Left lobe of liver (tissue), 2 donors: Measurements from ENCODE around the gene EIF3B. TPM values are rescaled to one million over a fixed set of nuclear protein-coding genes. Genes with fewer than 3 reads are reported as not detected.
"Not testable (repeated sequence)": the region's sequence is repeated elsewhere in the genome, so short reads cannot be mapped to it uniquely, and the experiment has no call there.

Source experiments
- ATAC-seq: fragments of 200-7000 bp; cut with Tn5 transposase; one replicate; pipeline ENCODE4 v1.9.1; 2020; ENCODE audit warnings: mild to moderate bottlenecking, moderate library complexity
- DNase-seq: peaks from one replicate; pipeline ENCODE4 v3.0.0-alpha.2; 2020; ENCODE audit warnings: low spot score
- total RNA-seq: library from RNA; stranded (reverse); gene quantifications from one replicate; pipeline ENCODE4 v1.2.1, GENCODE V29; 2021
- donor health status: DM: no; HTN: no; CAD: no; lungs with moderate emphysema.
- donor health status: DM: no; HTN: yes; CAD: no.

The EIF3B gene
- total RNA-seq, 1 donor from 2014 or later, result 62.6 TPM

DNA sequence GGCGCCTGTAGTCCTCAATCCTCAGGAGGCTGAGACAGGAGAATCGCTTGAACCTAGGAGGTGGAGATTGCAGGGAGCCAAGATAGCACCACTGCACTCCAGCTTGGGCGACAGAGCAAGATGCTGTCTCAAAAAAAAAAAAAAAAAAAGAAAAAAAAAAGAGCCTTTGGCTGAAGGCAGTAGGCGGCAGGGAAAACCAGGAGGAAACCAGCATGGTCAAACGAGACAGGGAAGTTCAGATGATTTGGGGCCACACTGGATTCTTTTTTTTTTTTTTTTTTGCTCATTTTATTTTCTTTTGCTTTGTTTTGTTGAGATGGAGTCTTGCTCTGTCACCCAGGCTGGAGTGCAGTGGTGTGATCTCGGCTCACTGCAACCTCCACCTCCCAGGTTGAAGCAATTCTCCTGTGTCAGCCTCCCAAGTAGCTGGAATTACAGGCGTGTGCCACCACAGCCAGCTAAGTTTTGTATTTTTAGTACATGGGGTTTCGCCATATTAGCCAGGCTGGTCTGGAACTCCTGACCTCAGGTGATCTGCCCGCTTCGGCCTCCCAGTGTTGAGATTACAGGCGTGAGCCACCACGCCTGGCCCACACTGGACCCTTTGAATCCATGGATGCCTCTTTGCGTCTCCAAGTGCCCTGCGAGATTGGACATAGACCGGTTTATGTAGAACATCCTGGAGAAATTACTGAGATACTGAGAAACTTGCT lies 7.1 kb upstream of the EIF3B start:
- DNase-seq, ATAC-seq: not testable (repeated sequence)

DNA sequence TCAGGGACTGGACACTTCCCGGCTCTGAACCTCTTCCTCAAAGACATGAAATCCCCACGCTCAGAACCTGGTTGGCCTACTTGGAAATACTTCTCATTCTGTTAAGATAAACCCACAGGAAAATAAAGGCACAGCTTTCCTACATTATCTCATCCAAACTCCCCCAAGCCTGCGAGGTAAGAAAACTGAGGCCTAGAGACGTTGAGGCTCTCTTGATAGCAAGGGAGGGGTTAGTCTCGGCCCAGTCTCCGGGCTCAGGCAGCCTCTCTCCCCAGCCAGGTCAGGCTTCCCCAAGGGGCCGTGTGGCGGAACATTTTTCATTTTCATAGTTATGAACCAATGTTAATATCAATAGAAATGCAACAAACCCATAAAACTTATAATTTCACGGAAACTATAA lies 4.6 kb upstream of the EIF3B start:
- DNase-seq, result no peak
- ATAC-seq, result no peak

DNA sequence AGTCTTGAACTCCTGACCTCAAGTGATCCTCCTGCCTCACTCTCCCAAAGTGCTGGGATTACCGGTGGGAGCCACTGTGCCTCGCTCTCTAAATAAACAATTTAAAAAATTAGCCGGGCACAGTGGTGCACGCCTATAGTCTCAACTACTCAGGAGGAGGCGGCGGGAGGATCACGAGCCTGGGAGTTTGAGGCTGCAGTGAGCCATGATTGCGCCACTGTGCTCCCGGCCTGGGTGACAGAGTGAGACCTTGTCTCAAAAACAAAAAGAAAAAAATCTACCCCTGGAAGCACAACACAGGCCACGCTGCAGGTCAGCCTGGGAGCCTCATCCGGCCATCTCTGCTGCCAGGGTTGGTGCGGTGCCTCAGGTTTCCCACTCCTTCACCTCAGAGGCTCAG lies 3.8 kb upstream of the EIF3B start:
- no peak for ATAC-seq
- no peak for DNase-seq

DNA sequence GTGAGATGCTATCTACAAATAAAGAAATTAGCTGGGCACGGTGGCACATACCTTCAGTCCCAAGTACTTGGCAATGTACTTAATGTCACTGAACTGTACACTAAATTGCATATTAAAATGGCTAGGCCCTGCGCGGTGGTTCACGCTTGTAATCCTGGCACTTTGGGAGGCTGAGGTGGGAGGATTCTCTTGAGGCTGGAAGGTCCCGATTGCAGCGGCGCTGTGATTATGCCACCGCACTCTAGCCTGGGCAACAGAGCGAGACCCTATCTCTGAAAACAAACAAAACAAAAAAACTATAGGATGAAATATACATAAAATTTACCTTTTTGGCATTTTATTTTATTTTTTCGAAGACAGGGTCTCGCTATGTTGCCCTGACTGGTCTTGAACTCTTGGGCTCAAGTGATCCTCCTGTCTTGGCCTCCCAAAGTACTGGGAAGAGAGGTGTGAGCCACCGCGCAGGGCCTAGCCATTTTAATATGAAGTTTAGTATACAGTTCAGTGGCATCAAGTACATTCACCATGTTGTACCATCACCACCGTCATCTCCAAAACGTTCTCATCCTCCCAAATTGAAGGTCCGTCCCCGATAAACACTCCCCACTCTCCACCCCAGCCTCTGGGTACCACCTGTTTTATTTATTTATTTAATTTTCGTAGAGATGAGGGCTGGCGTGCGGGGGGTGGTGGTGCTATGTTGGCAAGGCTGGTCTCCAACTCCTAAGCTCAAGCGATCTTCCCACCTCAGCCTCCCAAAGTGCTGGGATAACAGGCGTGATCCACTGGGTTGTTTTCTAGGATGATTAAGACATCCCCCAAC lies 1.3 kb upstream of the EIF3B start:
- ATAC-seq (no peak), DNase-seq (no peak)

DNA sequence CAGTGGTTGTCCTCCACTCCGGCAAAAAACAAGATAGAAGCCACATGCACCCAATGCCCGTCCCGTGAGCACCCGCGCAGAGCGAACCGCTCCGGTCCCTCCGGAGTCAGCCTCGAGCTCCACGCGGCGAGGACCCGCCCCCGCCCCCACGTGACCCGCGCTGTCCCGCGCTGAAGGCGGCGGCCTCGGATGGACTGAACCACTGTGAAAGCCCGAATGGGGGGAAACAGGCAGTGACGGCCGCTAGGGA lies 766 bp upstream of the EIF3B start:
- peak; percentile 88 for ATAC-seq
- peak; percentile 90 for DNase-seq

DNA sequence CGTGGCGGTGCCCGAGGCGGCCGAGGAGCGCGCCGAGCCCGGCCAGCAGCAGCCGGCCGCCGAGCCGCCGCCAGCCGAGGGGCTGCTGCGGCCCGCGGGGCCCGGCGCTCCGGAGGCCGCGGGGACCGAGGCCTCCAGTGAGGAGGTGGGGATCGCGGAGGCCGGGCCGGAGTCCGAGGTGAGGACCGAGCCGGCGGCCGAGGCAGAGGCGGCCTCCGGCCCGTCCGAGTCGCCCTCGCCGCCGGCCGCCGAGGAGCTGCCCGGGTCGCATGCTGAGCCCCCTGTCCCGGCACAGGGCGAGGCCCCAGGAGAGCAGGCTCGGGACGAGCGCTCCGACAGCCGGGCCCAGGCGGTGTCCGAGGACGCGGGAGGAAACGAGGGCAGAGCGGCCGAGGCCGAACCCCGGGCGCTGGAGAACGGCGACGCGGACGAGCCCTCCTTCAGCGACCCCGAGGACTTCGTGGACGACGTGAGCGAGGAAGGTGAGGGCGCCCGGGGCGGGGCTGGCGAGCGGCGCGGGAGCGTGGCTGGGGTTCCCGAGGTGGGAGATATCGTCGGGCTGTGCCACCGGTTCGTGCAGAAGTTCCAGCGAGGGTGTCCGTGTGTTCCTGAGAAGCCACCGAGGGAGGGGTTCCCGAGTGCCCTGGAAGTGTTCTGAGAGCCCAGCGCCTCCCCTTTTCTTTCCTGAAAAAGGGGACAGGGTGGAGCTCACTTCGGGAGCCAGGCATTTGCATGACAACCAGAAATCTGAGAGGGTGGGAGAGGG lies 495 bp downstream of the EIF3B start:
- DNase-seq (no peak), ATAC-seq (no peak)

DNA sequence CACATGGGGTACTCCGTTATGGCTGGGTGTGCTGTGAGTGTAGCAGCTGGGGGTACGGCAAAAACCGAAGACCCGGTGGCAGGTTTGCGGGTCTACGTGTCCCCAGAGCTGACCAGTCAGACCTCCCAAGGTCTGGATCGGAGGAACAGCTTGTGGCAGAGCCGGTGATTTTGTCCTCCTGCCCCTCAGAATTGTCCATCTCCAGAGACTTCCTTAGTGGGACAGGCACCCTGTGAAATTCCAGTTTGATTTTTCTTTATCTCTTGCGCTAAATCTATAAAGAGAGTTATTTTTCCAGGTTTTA lies 1.0 kb downstream of the EIF3B start:
- DNase-seq (no peak), ATAC-seq (no peak)

DNA sequence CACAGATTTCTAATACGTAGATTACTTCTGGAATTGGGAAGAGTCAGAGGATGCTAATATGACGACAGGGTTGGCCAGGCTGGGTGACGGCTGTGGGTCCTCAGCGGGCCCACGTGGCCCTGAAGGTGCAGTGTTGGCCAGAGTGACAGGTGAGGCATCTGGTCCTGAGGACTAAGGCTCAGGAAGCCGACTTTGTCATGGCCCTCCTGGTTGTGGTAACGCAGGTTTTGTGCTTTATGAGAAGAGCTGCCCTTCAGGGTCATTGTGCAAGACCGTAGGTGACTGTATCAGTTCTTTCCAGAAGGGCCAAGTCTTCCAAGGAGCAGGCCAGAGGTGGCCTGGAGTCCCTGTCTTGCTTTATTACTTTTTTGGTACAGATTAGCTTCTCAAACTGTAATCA lies 2.5 kb downstream of the EIF3B start:
- ATAC-seq, result no peak
- no peak for DNase-seq

DNA sequence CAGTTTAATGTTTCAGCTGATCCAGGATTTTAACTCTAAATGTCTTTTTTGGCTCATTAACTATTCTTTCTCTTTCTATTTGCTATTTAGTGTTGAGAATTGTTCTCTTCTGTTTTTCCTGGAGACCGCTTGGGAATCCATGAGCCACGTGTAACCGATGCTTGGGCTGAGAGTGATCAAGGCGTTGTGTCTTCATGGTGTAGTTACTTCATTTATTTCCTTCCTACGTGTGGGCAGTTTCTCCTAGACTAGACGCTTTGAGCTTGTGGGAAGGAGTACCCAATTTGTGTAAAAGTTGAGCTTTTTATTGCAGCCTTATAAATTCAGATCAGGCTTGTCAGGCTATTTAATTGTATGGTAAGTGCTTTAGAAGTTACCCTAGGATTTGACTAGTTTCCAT lies 2.9 kb downstream of the EIF3B start:
- no peak for ATAC-seq
- no peak for DNase-seq

DNA sequence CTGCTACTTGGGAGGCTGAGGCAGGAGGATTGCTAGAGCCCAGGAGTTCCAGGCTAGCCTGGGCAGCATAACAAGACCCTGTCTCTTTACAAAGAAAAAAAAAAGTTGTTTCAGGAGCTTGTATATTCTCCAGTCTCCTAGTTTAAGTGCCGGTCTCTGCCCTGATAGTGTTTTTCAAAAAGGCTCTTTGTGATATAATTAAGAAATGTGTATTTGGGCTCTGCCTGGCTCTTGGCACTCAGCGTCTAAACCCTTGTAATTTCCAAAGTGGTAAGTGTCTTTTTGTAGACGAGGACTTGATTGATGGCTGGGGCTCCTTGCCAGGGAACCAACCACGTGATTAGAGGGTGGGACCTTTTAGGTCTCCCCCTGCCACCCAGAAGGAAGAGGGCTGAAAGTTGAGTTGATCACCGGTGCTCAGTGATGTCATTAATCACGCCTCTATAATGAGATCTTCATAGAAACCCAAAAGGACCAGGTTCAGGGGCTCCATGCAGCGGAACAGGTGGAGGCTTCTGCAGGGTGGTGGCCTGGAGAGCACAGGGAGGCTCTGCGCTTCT lies 4.4 kb downstream of the EIF3B start:
- no peak for ATAC-seq
- no peak for DNase-seq

DNA sequence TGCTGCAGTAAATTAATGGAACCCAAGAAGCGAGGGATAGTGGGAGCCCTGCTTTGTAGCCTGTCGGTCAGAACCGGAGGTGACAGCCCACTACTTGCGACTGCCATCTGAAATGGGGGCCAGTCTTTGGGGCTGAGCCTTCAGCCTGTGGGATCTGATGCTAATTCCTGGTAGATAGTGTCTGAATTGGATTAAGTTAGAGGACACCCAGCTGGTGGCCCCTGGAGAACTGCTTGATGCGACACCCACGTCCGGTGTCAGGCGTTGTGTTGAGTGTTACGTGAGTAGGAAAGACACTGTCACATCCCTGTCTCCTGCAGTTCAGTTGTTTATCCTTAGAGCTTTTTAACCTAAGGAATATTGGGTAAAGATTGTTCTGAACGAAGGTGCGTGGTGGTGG lies 5.0 kb downstream of the EIF3B start:
- no peak for ATAC-seq
- DNase-seq, result no peak

DNA sequence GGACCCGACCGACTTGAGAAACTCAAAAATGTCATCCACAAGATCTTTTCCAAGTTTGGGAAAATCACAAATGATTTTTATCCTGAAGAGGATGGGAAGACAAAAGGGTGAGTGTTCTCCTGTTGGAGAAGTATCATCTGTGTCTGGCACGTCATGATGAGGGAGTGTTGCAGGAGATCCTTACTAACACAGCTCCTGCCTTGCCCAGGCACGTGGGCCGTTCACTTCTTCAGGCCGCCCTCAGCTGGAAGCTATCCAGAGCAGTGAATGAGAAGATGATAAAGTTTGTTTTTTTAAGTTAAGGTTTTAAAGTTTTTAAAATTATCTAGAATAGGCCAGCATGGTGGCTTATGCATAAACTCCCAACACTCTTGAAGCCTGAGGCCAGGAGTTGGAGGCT lies 6.2 kb downstream of the EIF3B start:
- no peak for DNase-seq
- ATAC-seq, result no peak

DNA sequence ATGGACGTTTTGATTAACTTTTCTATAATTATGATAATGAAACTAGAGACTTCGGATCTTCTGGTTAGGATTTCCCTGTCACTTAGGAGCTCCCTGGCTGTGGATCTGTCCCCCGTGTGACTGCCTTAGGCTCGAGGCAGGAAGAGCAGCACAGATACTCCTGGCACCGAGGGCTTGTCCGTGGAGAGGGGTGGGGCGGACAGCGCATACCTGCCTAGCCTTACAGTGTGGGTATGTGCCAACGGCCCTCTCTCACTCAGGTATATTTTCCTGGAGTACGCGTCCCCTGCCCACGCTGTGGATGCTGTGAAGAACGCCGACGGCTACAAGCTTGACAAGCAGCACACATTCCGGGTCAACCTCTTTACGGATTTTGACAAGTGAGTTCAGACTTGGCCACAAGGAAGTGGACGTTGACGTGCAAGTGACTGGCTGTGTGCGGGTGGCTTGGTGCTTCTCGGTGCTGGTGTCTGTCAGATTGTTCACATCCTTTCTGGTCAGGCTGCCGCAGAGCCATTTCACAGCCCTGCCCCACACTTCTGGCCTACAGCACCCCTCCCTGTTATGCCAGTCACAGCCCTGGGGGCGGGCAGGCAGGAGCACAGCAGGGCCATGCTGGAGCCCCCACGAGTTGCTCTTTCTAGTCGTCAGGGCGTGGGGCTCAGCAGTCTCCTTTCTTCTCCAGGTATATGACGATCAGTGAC lies 7.9 kb downstream of the EIF3B start:
- DNase-seq (no peak), ATAC-seq (no peak)

DNA sequence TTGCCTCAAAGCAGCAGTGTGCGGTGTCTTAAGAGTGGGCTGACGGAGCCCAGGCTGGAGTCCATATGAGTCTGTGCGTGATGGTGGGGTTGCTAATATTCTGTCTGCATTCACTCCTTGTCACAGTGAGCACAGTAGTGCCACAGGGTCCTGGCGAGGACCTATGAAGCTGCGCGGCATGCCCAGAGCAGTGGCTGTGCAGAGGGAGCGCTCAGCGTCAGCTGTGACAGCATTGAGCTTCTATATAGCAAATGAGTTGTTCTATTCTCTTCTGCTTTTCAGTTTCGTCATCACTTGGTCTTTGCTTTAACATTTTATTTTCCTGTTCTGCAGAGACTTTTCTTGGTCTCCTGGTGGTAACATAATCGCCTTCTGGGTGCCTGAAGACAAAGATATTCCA lies 14.5 kb downstream of the EIF3B start:
- no peak for DNase-seq
- ATAC-seq, result no peak

DNA sequence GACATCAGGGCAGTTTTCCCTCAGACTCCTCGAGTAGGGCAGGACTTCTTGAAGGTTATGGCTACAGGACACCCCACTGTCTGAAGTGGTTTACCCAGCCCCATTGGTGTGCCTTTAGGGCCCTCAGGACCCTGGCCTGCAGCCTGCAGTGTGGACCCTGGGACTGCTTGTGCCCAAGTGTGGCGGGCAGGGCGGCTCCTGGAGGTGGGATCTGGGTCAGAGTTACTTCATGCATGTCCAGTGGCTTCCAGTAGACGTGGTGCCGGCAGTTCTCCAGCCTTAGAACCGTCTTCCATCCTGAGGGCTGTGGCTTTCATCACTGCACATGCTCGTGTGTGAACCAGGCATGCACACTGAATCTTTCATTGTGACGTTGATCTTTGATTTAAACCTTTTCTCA lies 16.7 kb downstream of the EIF3B start:
- DNase-seq (no peak), ATAC-seq (no peak)

DNA sequence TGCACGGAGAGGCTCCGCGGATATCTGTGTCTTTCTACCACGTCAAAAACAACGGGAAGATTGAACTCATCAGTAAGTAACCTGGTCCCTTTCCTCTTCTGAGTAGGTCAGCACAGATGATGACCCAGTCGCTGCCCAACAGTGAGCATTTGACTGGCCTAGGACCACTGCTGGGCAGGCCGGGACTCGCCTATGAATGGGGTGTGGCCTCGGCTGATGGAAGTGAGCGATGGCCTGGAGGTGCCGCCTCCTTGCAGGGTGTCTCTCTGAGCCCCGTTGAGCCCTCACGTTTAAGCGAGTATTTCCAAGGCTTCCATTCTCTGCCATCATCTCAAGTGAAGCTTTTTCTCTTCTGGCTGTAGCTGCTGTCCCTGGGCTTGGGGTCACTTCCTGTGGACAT lies 18.1 kb downstream of the EIF3B start:
- DNase-seq, result no peak

DNA sequence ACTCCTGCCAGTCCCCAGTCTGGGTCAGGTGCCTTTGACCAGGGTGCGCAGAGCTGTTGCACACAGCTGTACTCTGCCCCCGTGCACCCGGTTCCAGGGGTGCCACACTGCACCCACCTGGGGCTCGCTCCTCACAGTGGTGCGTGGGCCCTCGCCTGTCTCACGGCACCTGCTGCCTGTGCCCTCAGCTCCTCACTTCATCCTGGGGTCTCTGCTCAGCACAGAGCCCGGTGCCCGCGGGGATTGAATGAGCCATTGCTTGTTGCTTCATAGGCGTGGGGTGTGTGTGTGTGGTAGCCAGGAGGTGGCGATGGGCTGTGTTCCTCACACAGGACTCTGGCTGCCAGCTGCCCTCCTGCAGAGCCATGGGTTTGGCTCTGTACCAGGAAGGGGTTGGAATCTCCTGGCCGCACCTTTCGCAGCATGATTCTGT lies 18.5 kb downstream of the EIF3B start:
- peak; percentile 80 for DNase-seq
- peak; percentile 71 for ATAC-seq

More for the DNA sequence above, 18.1 kb downstream of the EIF3B start:
- ATAC-seq, result no peak

DNA sequence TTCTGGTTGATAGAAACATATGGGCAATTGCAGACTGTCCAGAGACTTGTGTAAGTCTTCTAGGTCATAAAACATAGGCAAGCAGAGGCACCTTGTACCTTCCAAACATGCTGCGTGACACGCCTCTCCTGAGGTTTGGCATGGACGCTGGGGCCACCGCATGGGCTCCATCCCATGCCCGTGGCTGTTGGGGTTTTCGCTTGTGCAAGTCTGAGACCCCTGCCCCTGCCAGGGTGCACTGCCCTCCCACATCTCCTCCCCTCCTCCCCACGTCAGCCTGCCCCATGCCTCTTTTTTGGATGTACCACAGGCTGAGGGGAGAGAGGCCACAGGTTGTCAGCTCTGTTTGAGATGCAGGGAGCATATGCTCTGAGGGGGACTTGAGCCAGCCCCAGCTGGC lies 19.0 kb downstream of the EIF3B start:
- DNase-seq (no peak), ATAC-seq (no peak)

DNA sequence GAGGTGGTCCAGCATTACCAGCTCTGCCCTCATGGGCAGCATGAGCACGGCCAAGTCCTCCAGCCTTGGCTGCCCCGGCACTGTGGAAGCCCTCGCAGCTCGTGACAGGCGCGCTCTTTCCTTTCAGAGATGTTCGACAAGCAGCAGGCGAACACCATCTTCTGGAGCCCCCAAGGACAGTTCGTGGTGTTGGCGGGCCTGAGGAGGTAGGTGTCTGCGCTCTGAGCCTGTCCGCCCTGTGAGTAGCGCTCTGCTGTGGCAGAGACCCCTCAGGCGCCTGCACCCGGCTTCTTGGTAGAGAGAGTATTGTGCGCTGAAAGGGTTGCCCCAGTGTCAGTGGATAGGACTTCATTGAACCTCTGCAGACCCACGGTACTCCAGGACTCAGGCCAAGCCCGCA lies 19.8 kb downstream of the EIF3B start:
- ATAC-seq (no peak), DNase-seq (no peak)

DNA sequence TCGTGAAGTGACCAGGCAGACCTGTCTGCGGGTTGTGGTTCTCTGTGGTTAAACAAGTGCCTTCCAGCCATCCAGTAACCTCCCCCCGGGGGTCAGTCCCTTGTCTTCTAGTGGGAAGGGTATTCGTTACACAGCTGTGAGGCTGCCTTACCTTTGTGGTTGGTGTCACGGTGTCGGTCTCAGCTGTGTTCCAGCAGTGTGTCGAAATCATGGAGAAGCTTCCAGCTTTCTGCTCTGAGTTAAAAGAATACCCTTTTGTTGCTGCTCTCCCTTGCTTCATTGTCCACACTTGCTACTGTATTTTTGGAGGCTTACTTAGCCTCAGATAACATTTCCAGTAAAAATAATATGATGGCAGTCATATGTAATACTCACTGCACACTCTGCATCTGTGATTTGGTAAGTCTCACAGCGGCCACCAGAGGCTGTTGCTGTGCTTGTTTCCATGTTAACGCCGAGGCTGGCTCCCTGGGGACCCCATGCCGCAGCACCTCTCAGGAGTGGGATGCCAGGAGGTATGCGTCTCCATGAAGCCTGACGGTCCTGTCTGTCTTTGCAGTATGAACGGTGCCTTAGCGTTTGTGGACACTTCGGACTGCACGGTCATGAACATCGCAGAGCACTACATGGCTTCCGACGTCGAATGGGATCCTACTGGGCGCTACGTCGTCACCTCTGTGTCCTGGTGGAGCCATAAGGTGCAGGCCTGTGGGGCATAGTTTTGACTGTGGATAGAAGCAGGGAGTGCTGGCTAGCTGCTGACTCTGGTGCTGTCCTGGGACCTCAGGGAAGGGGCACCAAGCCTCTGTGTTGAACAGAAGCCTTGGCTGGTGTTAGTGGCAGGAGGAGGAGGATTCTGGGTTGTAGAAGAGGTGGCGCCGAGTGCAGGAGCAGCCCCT lies 20.5 kb downstream of the EIF3B start:
- ATAC-seq (peak; percentile 28), DNase-seq (no peak)
